AG04449 (cell line): Measurements from ENCODE around the gene RBM19.

ENCODE experiments used
- CTCF ChIA-PET: fragments of 350-600 bp; formaldehyde crosslinking; extraction: SDS; loops from one replicate; lab custom pipeline; 2021; ENCODE audit warnings: antibody characterized with exemption; lab: Yijun Ruan, JAX
- POLR2A ChIA-PET: fragments of 400-600, 350-600 bp; formaldehyde crosslinking; extraction: SDS; loops from one replicate; lab custom pipeline; 2020; ENCODE audit warnings: antibody characterized with exemption, inconsistent platforms; lab: Yijun Ruan, JAX
- DNase-seq: peaks from one replicate; pipeline ENCODE4 v3.0.0-alpha.2; 2010; ENCODE audit warnings: low read depth, low spot score
- H3K4me3 ChIP-seq: 2 replicates; pipeline ENCODE4 v1.5.1; 2011; ENCODE audit warnings: low read depth, mild to moderate bottlenecking, control low read depth, low read length
- TF ChIP-seq, protein P1 (sequence below): IDR thresholded peaks from one replicate; pipeline ENCODE4 v1.5.1; 2011; ENCODE audit warnings: mild to moderate bottlenecking, moderate library complexity, low read length, control low read depth, inconsistent platforms; ENCODE audit not compliant: insufficient read depth; ENCODE audit errors: missing control alignments

Gene RBM19, protein sequence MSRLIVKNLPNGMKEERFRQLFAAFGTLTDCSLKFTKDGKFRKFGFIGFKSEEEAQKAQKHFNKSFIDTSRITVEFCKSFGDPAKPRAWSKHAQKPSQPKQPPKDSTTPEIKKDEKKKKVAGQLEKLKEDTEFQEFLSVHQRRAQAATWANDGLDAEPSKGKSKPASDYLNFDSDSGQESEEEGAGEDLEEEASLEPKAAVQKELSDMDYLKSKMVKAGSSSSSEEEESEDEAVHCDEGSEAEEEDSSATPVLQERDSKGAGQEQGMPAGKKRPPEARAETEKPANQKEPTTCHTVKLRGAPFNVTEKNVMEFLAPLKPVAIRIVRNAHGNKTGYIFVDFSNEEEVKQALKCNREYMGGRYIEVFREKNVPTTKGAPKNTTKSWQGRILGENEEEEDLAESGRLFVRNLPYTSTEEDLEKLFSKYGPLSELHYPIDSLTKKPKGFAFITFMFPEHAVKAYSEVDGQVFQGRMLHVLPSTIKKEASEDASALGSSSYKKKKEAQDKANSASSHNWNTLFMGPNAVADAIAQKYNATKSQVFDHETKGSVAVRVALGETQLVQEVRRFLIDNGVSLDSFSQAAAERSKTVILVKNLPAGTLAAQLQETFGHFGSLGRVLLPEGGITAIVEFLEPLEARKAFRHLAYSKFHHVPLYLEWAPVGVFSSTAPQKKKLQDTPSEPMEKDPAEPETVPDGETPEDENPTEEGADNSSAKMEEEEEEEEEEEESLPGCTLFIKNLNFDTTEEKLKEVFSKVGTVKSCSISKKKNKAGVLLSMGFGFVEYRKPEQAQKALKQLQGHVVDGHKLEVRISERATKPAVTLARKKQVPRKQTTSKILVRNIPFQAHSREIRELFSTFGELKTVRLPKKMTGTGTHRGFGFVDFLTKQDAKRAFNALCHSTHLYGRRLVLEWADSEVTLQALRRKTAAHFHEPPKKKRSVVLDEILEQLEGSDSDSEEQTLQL

DNA sequence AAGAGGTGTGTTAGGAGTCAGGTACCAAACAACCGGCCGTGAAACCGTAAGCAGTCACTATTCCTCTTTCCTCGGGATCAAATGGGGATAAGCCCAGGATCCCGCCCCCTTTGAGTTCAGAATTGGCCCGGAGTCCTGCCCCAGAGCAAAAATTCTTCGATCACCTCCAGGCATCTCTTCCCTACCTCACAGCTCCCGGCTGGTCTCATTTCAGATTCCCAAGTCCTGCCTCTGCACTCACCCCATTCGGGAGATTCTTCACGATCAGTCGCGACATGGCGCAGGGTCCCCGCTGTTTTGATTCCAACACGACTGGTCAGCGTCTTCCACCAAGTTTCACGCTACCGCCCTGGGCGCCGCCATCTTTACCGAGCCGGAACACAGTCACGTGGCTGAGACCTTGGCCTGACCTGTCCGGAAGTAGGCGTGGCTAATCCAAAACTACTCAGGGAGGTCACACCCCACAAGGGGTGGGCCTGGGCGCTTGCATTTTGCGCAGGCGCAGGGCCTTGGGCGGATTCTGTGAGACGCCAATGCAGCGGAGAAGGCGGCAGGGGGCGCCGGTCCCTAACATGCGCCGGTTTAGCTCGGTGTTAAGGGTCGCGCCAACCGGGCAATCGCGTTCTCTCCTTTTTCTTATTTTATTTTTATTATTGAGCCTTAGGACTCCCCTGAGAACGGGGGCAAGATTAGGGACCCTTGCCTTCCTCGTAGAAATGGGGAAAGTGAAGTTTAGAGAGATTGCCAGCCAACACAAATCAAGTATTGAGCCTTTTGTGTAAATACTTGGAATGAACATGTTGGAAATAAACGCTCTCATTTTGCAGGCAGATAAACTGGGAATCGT lies at the start of gene RBM19:
Gene RBM19 (minus strand): TSS at position 375 of the 847 bp plus-strand sequence. CDS start 98 bp downstream, at position 277.
- TF ChIP-seq, protein P1, sequence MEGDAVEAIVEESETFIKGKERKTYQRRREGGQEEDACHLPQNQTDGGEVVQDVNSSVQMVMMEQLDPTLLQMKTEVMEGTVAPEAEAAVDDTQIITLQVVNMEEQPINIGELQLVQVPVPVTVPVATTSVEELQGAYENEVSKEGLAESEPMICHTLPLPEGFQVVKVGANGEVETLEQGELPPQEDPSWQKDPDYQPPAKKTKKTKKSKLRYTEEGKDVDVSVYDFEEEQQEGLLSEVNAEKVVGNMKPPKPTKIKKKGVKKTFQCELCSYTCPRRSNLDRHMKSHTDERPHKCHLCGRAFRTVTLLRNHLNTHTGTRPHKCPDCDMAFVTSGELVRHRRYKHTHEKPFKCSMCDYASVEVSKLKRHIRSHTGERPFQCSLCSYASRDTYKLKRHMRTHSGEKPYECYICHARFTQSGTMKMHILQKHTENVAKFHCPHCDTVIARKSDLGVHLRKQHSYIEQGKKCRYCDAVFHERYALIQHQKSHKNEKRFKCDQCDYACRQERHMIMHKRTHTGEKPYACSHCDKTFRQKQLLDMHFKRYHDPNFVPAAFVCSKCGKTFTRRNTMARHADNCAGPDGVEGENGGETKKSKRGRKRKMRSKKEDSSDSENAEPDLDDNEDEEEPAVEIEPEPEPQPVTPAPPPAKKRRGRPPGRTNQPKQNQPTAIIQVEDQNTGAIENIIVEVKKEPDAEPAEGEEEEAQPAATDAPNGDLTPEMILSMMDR: peak; percentile 94
- ChIA-PET CTCF (interaction anchor here (0.6 to 5.3 kb wide), 22 partner anchors 8 to 1981 kb away, joined by 3 to 50 read pairs (median 4); no protein-coding TSS in a partner anchor), POLR2A (interaction anchor here (0.6 kb wide), 1 partner anchor 718 kb away, joined by 3 read pairs; the partner anchor contains the start of gene TBX3)
- DNase-seq: peak; percentile 81
- peak within 1 kb of the TSS; percentile 83 for H3K4me3 ChIP-seq

DNA sequence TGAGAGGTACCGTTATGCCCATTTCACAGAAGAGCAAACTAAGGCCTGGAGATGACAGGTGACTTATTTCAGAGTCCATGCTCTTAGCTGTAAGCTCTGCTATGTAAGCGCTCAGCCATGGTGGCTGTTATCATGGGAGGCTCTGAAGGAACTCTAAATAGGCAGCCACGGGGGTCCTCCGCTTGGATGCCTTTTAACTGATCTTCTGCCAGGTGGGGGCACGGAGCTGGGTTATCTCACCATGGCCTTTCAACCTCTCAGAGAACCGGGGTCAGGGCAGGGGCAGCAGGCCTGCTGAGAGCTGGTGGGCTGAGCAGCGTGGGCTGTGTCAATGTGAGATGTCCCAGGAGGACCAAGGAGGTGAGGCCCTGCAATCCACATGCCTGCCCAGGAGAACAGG lies 49.7 kb upstream of the RBM19 start:
- DNase-seq: no peak
- no peak overlapping the region for H3K4me3 ChIP-seq
- CTCF ChIA-PET: interaction anchor here (1.0 kb wide), 1 partner anchor 493 kb away, joined by 4 read pairs; no protein-coding TSS in a partner anchor
- POLR2A ChIA-PET: no interaction called here
- TF ChIP-seq, protein P1: no peak

DNA sequence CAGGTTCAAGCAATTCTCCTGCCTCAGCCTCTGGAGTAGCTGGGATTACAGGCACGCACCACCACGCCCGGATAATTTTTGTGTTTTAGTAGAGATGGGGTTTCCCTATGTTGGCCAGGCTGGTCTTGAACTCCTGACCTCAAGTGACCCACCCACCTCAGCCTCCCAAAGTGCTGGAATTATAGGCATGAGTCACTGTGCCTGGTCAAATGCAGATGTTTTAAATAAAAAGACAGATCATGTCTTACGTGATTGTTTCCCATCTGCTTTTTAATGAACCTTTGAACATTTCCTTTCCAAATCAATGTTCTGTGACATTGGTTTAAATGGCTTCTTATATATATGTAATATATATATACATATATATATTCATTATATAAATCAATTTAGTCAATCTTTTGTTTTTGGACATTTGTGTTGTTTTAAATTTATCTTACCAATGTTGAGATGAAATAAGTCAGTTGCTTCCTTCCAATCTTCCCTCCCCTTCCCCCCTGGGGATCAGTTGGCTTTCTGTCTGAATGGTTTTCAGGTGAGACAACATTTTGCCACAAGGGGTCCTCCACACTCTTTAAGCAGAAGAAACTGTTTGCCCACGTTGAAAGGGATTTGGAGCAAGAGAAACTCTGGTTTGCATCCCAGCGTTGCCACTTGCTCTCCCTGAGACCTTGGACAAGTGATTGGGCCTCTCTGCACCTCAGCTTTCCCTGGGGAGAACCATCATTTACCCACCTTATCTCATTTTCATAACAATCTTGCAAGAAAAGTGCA lies 47.6 kb upstream of the RBM19 start:
- DNase-seq: no peak
- no peak overlapping the region for H3K4me3 ChIP-seq
- CTCF ChIA-PET: no interaction called here
- POLR2A ChIA-PET: no interaction called here
- TF ChIP-seq, protein P1: no peak

DNA sequence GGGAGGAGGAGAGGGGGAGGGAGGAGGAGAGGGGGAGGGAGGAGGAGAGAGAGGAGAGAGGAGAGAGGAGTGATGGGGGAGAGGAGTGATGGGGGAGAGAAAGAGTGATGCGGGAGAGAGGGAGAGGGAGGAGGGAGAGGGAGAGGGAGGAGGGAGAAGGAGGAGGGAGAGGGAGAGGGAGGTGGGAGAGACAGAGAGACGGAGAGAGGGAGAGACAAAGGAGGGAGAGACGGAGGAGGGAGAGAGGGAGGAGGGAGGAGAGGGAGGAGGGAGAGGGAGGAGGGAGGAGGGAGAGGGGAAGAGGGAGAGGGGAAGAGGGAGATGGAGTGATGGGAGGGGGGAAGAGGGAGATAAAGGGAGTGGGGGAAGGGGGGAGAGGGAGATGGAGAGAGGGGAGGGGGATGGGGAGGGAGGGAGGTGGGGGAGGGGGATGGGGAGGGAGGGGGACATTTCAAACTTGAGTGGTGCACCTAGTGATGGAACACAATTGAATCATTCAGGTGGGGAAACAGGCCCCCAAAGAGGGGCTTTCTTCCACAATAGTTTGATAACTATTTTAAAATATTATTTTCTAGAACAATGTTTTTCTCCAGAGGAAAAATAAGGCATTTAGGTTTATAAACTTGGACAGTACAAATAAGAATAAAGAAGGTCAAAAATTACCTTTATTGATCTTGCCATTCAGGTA lies 46.8 kb upstream of the RBM19 start:
- TF ChIP-seq, protein P1: no peak
- no peak for DNase-seq
- H3K4me3 ChIP-seq: no peak overlapping the region
- POLR2A ChIA-PET: no interaction called here
- CTCF ChIA-PET: no interaction called here

DNA sequence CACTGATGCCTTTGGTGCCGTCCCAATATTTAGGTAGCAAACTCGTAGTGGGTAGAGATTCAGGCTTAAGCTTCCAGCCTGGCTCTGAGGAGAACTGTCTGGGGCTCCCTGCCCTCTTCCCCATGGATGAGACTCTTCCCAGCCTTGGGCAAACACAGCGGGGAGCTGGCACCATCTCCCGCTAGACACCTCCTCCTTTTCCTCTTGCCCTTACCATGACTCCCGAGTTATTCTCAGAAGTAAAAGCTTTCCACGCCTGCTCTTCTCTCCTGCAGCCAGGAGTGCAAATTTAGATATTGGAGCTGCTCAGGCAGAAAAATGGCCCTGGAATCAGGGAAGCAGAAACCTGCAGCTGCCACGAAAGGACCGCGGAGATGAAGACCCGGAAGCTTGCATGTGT lies 45.6 kb upstream of the RBM19 start:
- POLR2A ChIA-PET: no interaction called here
- no peak for DNase-seq
- H3K4me3 ChIP-seq: no peak overlapping the region
- TF ChIP-seq, protein P1: no peak
- CTCF ChIA-PET: no interaction called here
